Measurements from ENCODE around the gene ZNF500. TPM values are rescaled to one million over a fixed set of nuclear protein-coding genes. Genes with fewer than 3 reads are reported as not detected.

The ZNF500 gene
- total RNA-seq, 1 experiment from 2014 or later: 20.1 TPM

DNA sequence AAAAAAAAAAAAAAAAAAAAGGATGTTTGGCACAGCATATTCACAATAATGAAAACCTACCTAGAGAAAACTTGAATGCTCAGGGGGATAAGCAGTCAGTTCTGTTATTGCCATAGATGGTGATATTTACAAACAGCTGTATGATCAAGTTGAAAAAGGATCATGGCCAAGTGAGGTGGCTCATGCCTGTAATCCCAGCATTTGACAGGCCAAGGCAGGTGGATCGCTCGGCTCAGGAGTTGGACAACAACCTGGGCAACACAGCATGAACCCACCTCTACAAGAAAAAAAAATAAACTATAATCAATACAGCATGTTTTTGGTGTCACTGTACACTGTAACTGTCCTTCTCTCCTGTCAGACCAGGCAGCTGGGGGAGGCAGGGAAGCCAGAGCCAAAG lies 52.0 kb downstream of the ZNF500 start (continued):
- TF ChIP-seq ELF1 (IDR thresholded peaks at IDR 0.05; ENCODE audit: borderline replicate concordance, low read depth): no peak
- TF ChIP-seq SRF (IDR thresholded peaks at IDR 0.05; ENCODE audit: low read depth): no peak

GRCh38 chr16:4713663-4714501 lies 53.1 kb downstream of the ZNF500 start:
- DNase-seq (ENCODE audit: low read depth, low spot score) (no peak), ATAC-seq (no peak)
- H3K4me3 ChIP-seq (replicated peaks in 1 of 2; ENCODE audit: low read depth in 1 of 2, low read length in 2 of 2): no peak overlapping the region
- no peaks in the 10 kb centered on the region for H3K4me1 ChIP-seq (ENCODE audit: control insufficient read depth in 1 of 2, insufficient read depth in 2 of 2, low read length in 2 of 2)
- H3K79me2 ChIP-seq (ENCODE audit: insufficient read depth, low read length): 0 out of 2 replicates have a peak, but pooled peaks cover 4% of the 10 kb centered on the region
- RAD21 ChIA-PET (ENCODE audit: low non-redundant PET in 1 of 2, low total read pairs in 2 of 2, uncharacterized antibody in 2 of 2, unreplicated experiment in 2 of 2): no interaction called here
- no peaks in the 10 kb centered on the region for H3K9me3 ChIP-seq (ENCODE audit: control insufficient read depth in 1 of 2, insufficient read depth in 1 of 2, low read depth in 1 of 2, low read length in 2 of 2)
- intact Hi-C loops (cut with micrococcal nuclease): loop anchor here (10.0 kb wide), 1 partner anchor 311 kb away; no protein-coding TSS in a partner anchor
- H3K36me3 ChIP-seq (ENCODE audit: control insufficient read depth in 1 of 2, insufficient read depth in 2 of 2, low read length in 2 of 2): peaks cover 6 to 15% of the 10 kb centered on the region in 2 experiments
- CTCF ChIA-PET: no interaction called here
- H3K9me2 ChIP-seq (ENCODE audit: insufficient read depth): no peaks in the 10 kb centered on the region
- no peak overlapping the region for H3K4me2 ChIP-seq (ENCODE audit: low read length)
- no peak overlapping the region for H3K9ac ChIP-seq (ENCODE audit: low read length)
- POLR2A ChIA-PET: no interaction called here
- no peak for TF ChIP-seq RAD21 (IDR thresholded peaks at IDR 0.05; ENCODE audit: low read depth)
- no peak for TF ChIP-seq EZH2phosphoT487 (IDR thresholded peaks at IDR 0.05; ENCODE audit: borderline replicate concordance)
- TF ChIP-seq EZH2 (IDR thresholded peaks at IDR 0.05): no peak
- no peaks in the 10 kb centered on the region for H3K27me3 ChIP-seq (ENCODE audit: insufficient read depth, low read length)
- H4K20me1 ChIP-seq (ENCODE audit: insufficient read depth): no peaks in the 10 kb centered on the region
- H3K27ac ChIP-seq (ENCODE audit: low read depth, low read length): no peak overlapping the region
- no peak overlapping the region for H2AFZ ChIP-seq (ENCODE audit: low read depth, low read length, poor library complexity, severe bottlenecking)
- BruUV-seq (replicated peaks): no TSS peak

- H3K4me1 ChIP-seq (ENCODE audit: control insufficient read depth in 1 of 2, insufficient read depth in 2 of 2, low read length in 2 of 2): no peaks in the 10 kb centered on the region
- no peaks in the 10 kb centered on the region for H3K9me2 ChIP-seq (ENCODE audit: insufficient read depth)
- no peak for TF ChIP-seq SP1 (IDR thresholded peaks at IDR 0.05; ENCODE audit: low read depth)
- no peak for ATAC-seq
- no peak overlapping the region for H3K9ac ChIP-seq (ENCODE audit: low read length)
- no peak for DNase-seq (ENCODE audit: low read depth, low spot score)
- peaks cover 10 to 11% of the 10 kb centered on the region in 2 experiments for H3K36me3 ChIP-seq (ENCODE audit: control insufficient read depth in 1 of 2, insufficient read depth in 2 of 2, low read length in 2 of 2)
- no peaks in the 10 kb centered on the region for H3K27me3 ChIP-seq (ENCODE audit: insufficient read depth, low read length)
- H4K20me1 ChIP-seq (ENCODE audit: insufficient read depth): no peaks in the 10 kb centered on the region
- 0 out of 2 replicates have a peak, but pooled peaks cover 4% of the 10 kb centered on the region for H3K79me2 ChIP-seq (ENCODE audit: insufficient read depth, low read length)
- intact Hi-C loops (cut with micrococcal nuclease): no loop called here
- no peak overlapping the region for H3K4me2 ChIP-seq (ENCODE audit: low read length)
- no peaks in the 10 kb centered on the region for H3K9me3 ChIP-seq (ENCODE audit: control insufficient read depth in 1 of 2, insufficient read depth in 1 of 2, low read depth in 1 of 2, low read length in 2 of 2)
- RAD21 ChIA-PET (ENCODE audit: low non-redundant PET in 1 of 2, low total read pairs in 2 of 2, uncharacterized antibody in 2 of 2, unreplicated experiment in 2 of 2): no interaction called here
- CTCF ChIA-PET: no interaction called here
- H2AFZ ChIP-seq (ENCODE audit: low read depth, low read length, poor library complexity, severe bottlenecking): no peak overlapping the region
- no TSS peak for BruUV-seq (replicated peaks)
- POLR2A ChIA-PET: no interaction called here
- no peak overlapping the region for H3K4me3 ChIP-seq (replicated peaks in 1 of 2; ENCODE audit: low read depth in 1 of 2, low read length in 2 of 2)
- no peak overlapping the region for H3K27ac ChIP-seq (ENCODE audit: low read depth, low read length)
Observed at GRCh38 chr16:4709481-4709880, 57.5 kb downstream of the ZNF500 start.
